HL-60 (cell line): ENCODE measurements around the gene ALOX12B.

ENCODE experiments used
- DNase-seq, 2 experiments: peaks; one replicate each; pipeline ENCODE4 v3.0.0-alpha.2; 2010 to 2020; ENCODE audit warnings: low read depth in 1 of 2, low spot score in 1 of 2
- H3K27ac ChIP-seq: fragments of 250-450 bp; sonication (Bioruptor Pico); replicated peaks from 2 replicates; pipeline ENCODE4 v1.5.1; 2020; ENCODE audit warnings: mild to moderate bottlenecking, moderate library complexity
- H3K27me3 ChIP-seq: fragments of 250-450 bp; sonication (Bioruptor Pico); 2 replicates; pipeline ENCODE4 v1.5.1; 2021; ENCODE audit warnings: mild to moderate bottlenecking, moderate library complexity; ENCODE audit not compliant: insufficient read depth, poor library complexity, severe bottlenecking
- H3K4me3 ChIP-seq: replicated peaks from 2 replicates; pipeline ENCODE4 v1.5.1; 2011; ENCODE audit warnings: mild to moderate bottlenecking, control low read depth, low read length; ENCODE audit not compliant: insufficient read depth
- CTCF ChIP-seq: IDR thresholded peaks from one replicate; pipeline ENCODE4 v1.5.1; 2011; ENCODE audit warnings: low read length, control low read depth, inconsistent platforms; ENCODE audit not compliant: insufficient read depth
- GABPA ChIP-seq: IDR thresholded peaks from 2 replicates; pipeline ENCODE4 v1.6.1; 2012; ENCODE audit warnings: low read depth
- POLR2AphosphoS5 ChIP-seq: IDR thresholded peaks from 2 replicates; pipeline ENCODE4 v1.6.1; 2012; ENCODE audit warnings: low read depth
- REST ChIP-seq: IDR thresholded peaks from 2 replicates; pipeline ENCODE4 v1.6.1; 2012; ENCODE audit warnings: low read depth; ENCODE audit not compliant: insufficient replicate concordance
- SPI1 ChIP-seq: IDR thresholded peaks from 2 replicates; pipeline ENCODE4 v1.6.1; 2012; ENCODE audit warnings: low read depth, mild to moderate bottlenecking, borderline replicate concordance

ALOX12B gene

GRCh38 chr17:8066841-8067775 is 20.4 kb downstream of the ALOX12B start:
- no peak overlapping the region for H3K4me3 ChIP-seq
- H3K27ac ChIP-seq, result no peak overlapping the region
- no peaks in the 10 kb centered on the region for H3K27me3 ChIP-seq
- no peak for DNase-seq
- TF ChIP-seq CTCF, result no peak
- no peak for TF ChIP-seq SPI1
- no peak for TF ChIP-seq REST
- no peak for TF ChIP-seq GABPA
- TF ChIP-seq POLR2AphosphoS5, result no peak

GRCh38 chr17:8064561-8065019 is 22.9 kb downstream of the ALOX12B start:
- DNase-seq, result no peak
- TF ChIP-seq REST (no peak), CTCF (no peak), SPI1 (no peak), POLR2AphosphoS5 (no peak), GABPA (no peak)
- no peaks in the 10 kb centered on the region for H3K27me3 ChIP-seq
- no peak overlapping the region for H3K27ac ChIP-seq
- no peak overlapping the region for H3K4me3 ChIP-seq

GRCh38 chr17:8063761-8064534 is 23.6 kb downstream of the ALOX12B start:
- no peak for DNase-seq
- H3K27ac ChIP-seq, result no peak overlapping the region
- H3K27me3 ChIP-seq, result no peaks in the 10 kb centered on the region
- no peak overlapping the region for H3K4me3 ChIP-seq
- no peak for TF ChIP-seq REST
- no peak for TF ChIP-seq POLR2AphosphoS5
- no peak for TF ChIP-seq SPI1
- TF ChIP-seq GABPA, result no peak
- TF ChIP-seq CTCF, result no peak
